SK-N-MC (cell line): ENCODE results near the gene UBL3.

ENCODE experiments used
- EZH2 ChIP-seq: fragments of 200-600 bp; sonication (generic); IDR thresholded peaks from one replicate; pipeline ENCODE4 v1.6.1; 2017; ENCODE audit warnings: antibody characterized with exemption
- FOXP2 ChIP-seq: optimal IDR thresholded peaks from 2 replicates; pipeline ENCODE3; 2011; ENCODE audit warnings: mild to moderate bottlenecking, moderate library complexity; ENCODE audit not compliant: insufficient read depth; ENCODE audit errors: extremely low read length, control extremely low read depth
- POLR2AphosphoS5 ChIP-seq: IDR thresholded peaks from 2 replicates; pipeline ENCODE4 v1.6.1; 2012; ENCODE audit warnings: mild to moderate bottlenecking, low read depth, low read length, borderline replicate concordance

DNA sequence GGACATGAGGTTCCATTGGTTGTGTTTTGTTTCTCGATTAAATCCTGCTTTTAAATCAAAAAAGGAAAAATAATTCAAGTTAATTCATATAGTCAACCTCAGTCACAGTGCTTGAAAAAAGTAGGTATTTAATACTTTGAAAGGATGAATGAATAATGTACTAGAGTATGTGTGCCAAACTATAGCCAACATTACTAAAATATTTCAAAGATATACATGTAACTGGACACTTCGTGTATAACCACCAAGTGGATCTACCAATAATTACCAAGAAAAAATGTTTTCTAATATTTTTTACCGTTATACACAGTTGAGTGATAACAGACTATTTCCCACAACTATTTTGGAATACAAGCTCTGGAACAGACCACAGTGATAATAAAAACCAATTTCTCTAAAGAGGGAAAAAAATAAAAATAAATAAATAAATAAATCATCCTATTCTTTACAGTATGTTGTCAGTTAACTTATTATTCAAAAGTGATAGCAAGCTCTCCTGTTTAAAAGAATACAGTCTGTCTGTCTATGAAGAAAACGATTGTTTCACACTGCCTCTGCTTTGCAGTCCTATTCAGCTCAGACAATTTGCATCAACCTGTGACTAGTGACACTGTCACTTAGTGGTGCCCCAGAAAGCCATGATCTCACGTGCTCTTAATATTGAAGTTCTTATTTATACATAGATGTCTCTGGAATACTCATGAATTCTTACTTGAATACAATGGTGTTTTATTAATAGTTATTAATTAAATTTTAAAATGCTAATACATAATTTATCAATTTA is 58.2 kb downstream of the UBL3 start:
- no peak for TF ChIP-seq EZH2
- TF ChIP-seq POLR2AphosphoS5, result no peak
- no peak for TF ChIP-seq FOXP2
